ENCODE results near the gene CLEC4E. TPM values are rescaled to one million over a fixed set of nuclear protein-coding genes. Genes with fewer than 3 reads are reported as not detected.

Gene CLEC4E
- total and polyA plus RNA-seq, 8 donors: 0.11 to 37.5 (median 0.42) TPM

- DNase-seq (no peak), ATAC-seq (no peak)
- TF ChIP-seq CTCF (IDR thresholded peaks at IDR 0.05): no peak
- Histone ChIP-seq H3K4me1 (peaks cover 0 to 22% of the 10 kb centered on the region in 2 donors), H3K36me3 (no peaks in the 10 kb centered on the region), H3K27me3 (no peaks in the 10 kb centered on the region), H3K27ac (no peak overlapping the region), H3K9me3 (peaks cover 0 to 3% of the 10 kb centered on the region in 2 donors), H3K4me3 (no peak overlapping the region)
- intact Hi-C loops (cut with DNase I): no loop called here
Observed at GRCh38 chr12:8517971-8518370, 22.7 kb downstream of the CLEC4E start.

- Histone ChIP-seq H3K4me1 (peaks cover 0 to 22% of the 10 kb centered on the region in 2 donors), H3K4me3 (peak within 1 kb of the TSS in 1 of 2 donors; percentile 22), H3K27me3 (peaks cover 0 to 5% of the 10 kb centered on the region in 2 donors), H3K36me3 (no peaks in the 10 kb centered on the region), H3K27ac (peak within 1 kb of the TSS in 1 of 2 donors; percentile 91), H3K9me3 (no peaks in the 10 kb centered on the region)
- DNase-seq (no peak), ATAC-seq (no peak)
- TF ChIP-seq CTCF (IDR thresholded peaks at IDR 0.05): no peak
- intact Hi-C loops (cut with DNase I): no loop called here
Observed at GRCh38 chr12:8513256-8513655, 27.4 kb downstream of the CLEC4E start, which contains the start of gene CLEC4D. CLEC4D (plus strand) TSS chr12:8513503; CDS start chr12:8513733, 230 bp downstream.

- intact Hi-C loops (cut with DNase I): no loop called here
- ATAC-seq (no peak), DNase-seq (no peak)
- Histone ChIP-seq H3K4me1 (peaks cover 0 to 13% of the 10 kb centered on the region in 2 donors), H3K9me3 (no peaks in the 10 kb centered on the region), H3K27me3 (peaks cover 0 to 6% of the 10 kb centered on the region in 2 donors), H3K27ac (no peak overlapping the region), H3K4me3 (no peak overlapping the region), H3K36me3 (no peaks in the 10 kb centered on the region)
- no peak for TF ChIP-seq CTCF (IDR thresholded peaks at IDR 0.05)
Observed at GRCh38 chr12:8508910-8509841, 31.5 kb downstream of the CLEC4E start.

- ATAC-seq (no peak), DNase-seq (no peak)
- Histone ChIP-seq H3K27me3 (peaks cover 0 to 6% of the 10 kb centered on the region in 2 donors), H3K4me1 (peaks cover 0 to 13% of the 10 kb centered on the region in 2 donors), H3K27ac (no peak overlapping the region), H3K36me3 (no peaks in the 10 kb centered on the region), H3K9me3 (no peaks in the 10 kb centered on the region), H3K4me3 (no peak overlapping the region)
- intact Hi-C loops (cut with DNase I): no loop called here
- no peak for TF ChIP-seq CTCF (IDR thresholded peaks at IDR 0.05)
Observed at GRCh38 chr12:8508223-8508622, 32.5 kb downstream of the CLEC4E start.

- TF ChIP-seq CTCF (IDR thresholded peaks at IDR 0.05): no peak
- peaks cover 0 to 14% of the 10 kb centered on the region in 2 donors for H3K4me1 ChIP-seq
- peaks cover 0 to 6% of the 10 kb centered on the region in 2 donors for H3K27me3 ChIP-seq
- H3K9me3 ChIP-seq: no peaks in the 10 kb centered on the region
- DNase-seq (no peak), ATAC-seq (no peak)
- no peak overlapping the region for H3K27ac ChIP-seq
- no peaks in the 10 kb centered on the region for H3K36me3 ChIP-seq
- no peak overlapping the region for H3K4me3 ChIP-seq
- intact Hi-C loops (cut with DNase I): no loop called here
Observed at GRCh38 chr12:8507596-8507995, 33.1 kb downstream of the CLEC4E start.

Data from left lung (tissue), 10 donors.